ENCODE results near the gene ZNF264.

ZNF264 gene

DNA sequence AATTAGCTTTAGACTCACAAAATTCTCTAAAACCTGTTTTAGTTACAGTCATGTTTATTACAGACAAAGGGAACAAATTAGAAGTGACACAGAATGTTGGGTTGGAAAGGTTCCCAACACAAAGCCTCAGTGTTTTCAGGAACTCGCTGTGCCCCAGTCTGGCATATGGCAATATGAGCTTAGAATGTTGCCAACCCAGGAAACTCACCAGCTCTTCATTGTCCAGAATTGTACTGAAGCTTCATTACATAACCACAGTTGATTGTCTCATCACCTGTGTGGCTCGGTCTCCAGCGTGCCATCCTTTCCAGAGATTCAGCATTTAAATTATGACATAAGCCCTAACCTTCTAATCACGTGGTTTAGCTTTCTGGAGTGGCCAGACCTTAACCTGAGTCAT is 19.1 kb downstream of the ZNF264 start:
- Histone ChIP-seq H3K36me3 (ENCODE audit: control insufficient read depth, insufficient read depth, low read length) (peaks cover 44% of the 10 kb centered on the region), H3K4me3 (ENCODE audit: low read length) (no peak overlapping the region), H3K9ac (ENCODE audit: low read length) (no peak overlapping the region), H3K4me1 (ENCODE audit: control insufficient read depth, insufficient read depth, low read length) (no peaks in the 10 kb centered on the region), H3K27ac (ENCODE audit: low read depth, low read length) (no peak overlapping the region), H3K27me3 (ENCODE audit: control insufficient read depth, insufficient read depth, low read length) (no peaks in the 10 kb centered on the region)

- Histone ChIP-seq H3K36me3 (ENCODE audit: control insufficient read depth, insufficient read depth, low read length) (peaks cover 37% of the 10 kb centered on the region), H3K4me1 (ENCODE audit: control insufficient read depth, insufficient read depth, low read length) (no peaks in the 10 kb centered on the region), H3K27ac (ENCODE audit: low read depth, low read length) (no peak overlapping the region), H3K27me3 (ENCODE audit: control insufficient read depth, insufficient read depth, low read length) (no peaks in the 10 kb centered on the region), H3K4me3 (ENCODE audit: low read length) (no peak overlapping the region), H3K9ac (ENCODE audit: low read length) (no peak overlapping the region)
Measured at GRCh38 chr19:57212109-57212508, 20.8 kb downstream of the ZNF264 start.

GRCh38 chr19:57227502-57227901 is 36.2 kb downstream of the ZNF264 start:
- Histone ChIP-seq H3K36me3 (ENCODE audit: control insufficient read depth, insufficient read depth, low read length) (no peaks in the 10 kb centered on the region), H3K27me3 (ENCODE audit: control insufficient read depth, insufficient read depth, low read length) (no peaks in the 10 kb centered on the region), H3K9ac (ENCODE audit: low read length) (no peak overlapping the region), H3K27ac (ENCODE audit: low read depth, low read length) (no peak overlapping the region), H3K4me3 (ENCODE audit: low read length) (no peak overlapping the region), H3K4me1 (ENCODE audit: control insufficient read depth, insufficient read depth, low read length) (no peaks in the 10 kb centered on the region)

- H3K4me3 ChIP-seq (ENCODE audit: low read length): no peak overlapping the region
- H3K9ac ChIP-seq (ENCODE audit: low read length): no peak overlapping the region
- no peaks in the 10 kb centered on the region for H3K27me3 ChIP-seq (ENCODE audit: control insufficient read depth, insufficient read depth, low read length)
- H3K36me3 ChIP-seq (ENCODE audit: control insufficient read depth, insufficient read depth, low read length): no peaks in the 10 kb centered on the region
- no peak overlapping the region for H3K27ac ChIP-seq (ENCODE audit: low read depth, low read length)
- H3K4me1 ChIP-seq (ENCODE audit: control insufficient read depth, insufficient read depth, low read length): no peaks in the 10 kb centered on the region
Measured at GRCh38 chr19:57231686-57232085, 40.4 kb downstream of the ZNF264 start.

DNA sequence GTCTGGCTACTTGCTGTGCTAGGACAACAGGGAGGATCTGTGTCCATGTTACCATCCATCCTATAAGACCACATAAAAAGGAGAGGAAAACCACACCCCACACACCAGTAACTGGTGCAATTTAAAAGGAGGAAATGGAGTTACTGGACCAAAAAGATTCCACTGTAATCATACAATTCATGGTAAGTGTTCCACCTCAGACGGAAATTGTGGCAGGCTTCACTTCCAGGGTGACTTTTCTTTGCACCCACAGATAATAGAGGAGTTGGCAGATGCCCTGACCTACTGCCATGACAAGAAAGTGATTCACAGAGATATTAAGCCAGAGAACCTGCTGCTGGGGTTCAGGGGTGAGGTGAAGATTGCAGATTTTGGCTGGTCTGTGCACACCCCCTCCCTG is 41.9 kb downstream of the ZNF264 start:
- no peak overlapping the region for H3K27ac ChIP-seq (ENCODE audit: low read depth, low read length)
- no peaks in the 10 kb centered on the region for H3K27me3 ChIP-seq (ENCODE audit: control insufficient read depth, insufficient read depth, low read length)
- H3K4me3 ChIP-seq (ENCODE audit: low read length): no peak overlapping the region
- no peak overlapping the region for H3K9ac ChIP-seq (ENCODE audit: low read length)
- H3K4me1 ChIP-seq (ENCODE audit: control insufficient read depth, insufficient read depth, low read length): no peaks in the 10 kb centered on the region
- H3K36me3 ChIP-seq (ENCODE audit: control insufficient read depth, insufficient read depth, low read length): no peaks in the 10 kb centered on the region

DNA sequence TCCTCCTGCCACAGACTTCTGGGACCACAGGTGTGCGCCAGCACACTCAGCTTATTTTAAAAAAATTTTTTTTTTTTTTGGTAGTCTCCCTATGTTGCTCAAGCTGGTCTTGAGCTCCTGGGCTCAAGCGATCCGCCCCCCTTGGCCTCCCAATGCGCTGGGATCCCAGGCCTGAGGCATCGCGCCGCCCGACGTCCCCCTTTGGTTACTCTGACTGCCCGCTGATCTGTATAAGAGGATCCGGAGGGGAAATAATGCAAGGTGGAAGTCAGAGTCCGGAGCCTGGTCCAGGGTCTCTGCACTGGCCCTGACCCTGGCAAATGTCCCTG is 48.6 kb downstream of the ZNF264 start:
- H3K4me3 ChIP-seq (ENCODE audit: low read length): peak overlapping the region; percentile 86
- H3K36me3 ChIP-seq (ENCODE audit: control insufficient read depth, insufficient read depth, low read length): peaks cover 8% of the 10 kb centered on the region
- H3K9ac ChIP-seq (ENCODE audit: low read length): peak overlapping the region; percentile 91
- peaks cover 10% of the 10 kb centered on the region for H3K4me1 ChIP-seq (ENCODE audit: control insufficient read depth, insufficient read depth, low read length)
- H3K27ac ChIP-seq (ENCODE audit: low read depth, low read length): peak overlapping the region; percentile 93
- H3K27me3 ChIP-seq (ENCODE audit: control insufficient read depth, insufficient read depth, low read length): no peaks in the 10 kb centered on the region

GRCh38 chr19:57240311-57241090 is 49.2 kb downstream of the ZNF264 start, which contains the start of gene ZNF805:
Gene ZNF805 (plus strand): TSS chr19:57240632. CDS start chr19:57240892, 260 bp downstream.
- peak within 1 kb of the TSS; percentile 86 for H3K4me3 ChIP-seq (ENCODE audit: low read length)

DNA sequence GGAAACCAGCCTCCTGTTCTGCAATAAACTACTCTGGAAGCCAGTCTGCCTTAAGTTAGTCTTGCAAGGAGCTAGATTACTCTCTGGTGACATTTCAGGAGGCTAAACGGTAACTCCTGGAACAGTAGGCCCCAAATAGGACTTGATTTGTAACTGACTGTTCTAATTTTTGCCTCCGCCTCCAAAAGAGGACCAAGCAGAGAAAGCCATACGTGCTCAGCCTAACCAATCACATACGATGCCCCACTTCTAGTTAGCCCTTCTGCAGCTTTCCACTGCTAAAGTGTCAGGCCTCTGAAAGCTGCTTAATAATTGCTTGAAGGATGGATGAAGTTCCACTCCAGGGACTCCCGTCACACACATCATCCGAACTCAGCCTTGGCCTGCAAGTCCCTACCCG is 49.9 kb downstream of the ZNF264 start:
- H3K27ac ChIP-seq (ENCODE audit: low read depth, low read length): peak overlapping the region; percentile 93
- H3K4me3 ChIP-seq (ENCODE audit: low read length): peak overlapping the region; percentile 86
- peaks cover 12% of the 10 kb centered on the region for H3K36me3 ChIP-seq (ENCODE audit: control insufficient read depth, insufficient read depth, low read length)
- peak overlapping the region; percentile 91 for H3K9ac ChIP-seq (ENCODE audit: low read length)
- no peaks in the 10 kb centered on the region for H3K27me3 ChIP-seq (ENCODE audit: control insufficient read depth, insufficient read depth, low read length)
- H3K4me1 ChIP-seq (ENCODE audit: control insufficient read depth, insufficient read depth, low read length): peaks cover 10% of the 10 kb centered on the region

More at GRCh38 chr19:57240311-57241090, 49.2 kb downstream of the ZNF264 start, which contains the start of gene ZNF805:
- Histone ChIP-seq H3K4me1 (ENCODE audit: control insufficient read depth, insufficient read depth, low read length) (peaks cover 10% of the 10 kb centered on the region), H3K9ac (ENCODE audit: low read length) (peak within 1 kb of the TSS; percentile 91), H3K27ac (ENCODE audit: low read depth, low read length) (peak within 1 kb of the TSS; percentile 93), H3K27me3 (ENCODE audit: control insufficient read depth, insufficient read depth, low read length) (no peaks in the 10 kb centered on the region), H3K36me3 (ENCODE audit: control insufficient read depth, insufficient read depth, low read length) (peaks cover 12% of the 10 kb centered on the region)

DNA sequence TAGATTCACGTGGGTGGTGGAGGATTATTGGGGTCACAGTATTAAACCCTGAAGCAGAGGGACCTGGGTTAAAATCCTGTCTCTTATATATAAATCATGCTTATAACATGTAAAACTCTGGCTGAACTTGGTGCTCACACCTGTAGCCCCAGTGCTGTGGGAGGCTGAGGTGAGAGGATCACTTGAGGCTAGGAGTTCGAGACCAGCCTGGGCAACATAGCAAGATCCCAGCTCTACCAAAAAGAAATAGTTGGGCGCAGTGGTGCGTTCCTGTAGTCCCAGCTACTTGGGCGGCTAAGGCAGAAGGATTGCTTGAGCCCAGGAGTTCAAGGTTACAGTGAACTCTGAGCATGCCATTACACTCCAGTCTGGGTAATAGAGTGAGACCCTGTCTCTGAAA is 51.5 kb downstream of the ZNF264 start:
- Histone ChIP-seq H3K36me3 (ENCODE audit: control insufficient read depth, insufficient read depth, low read length) (peaks cover 16% of the 10 kb centered on the region), H3K27ac (ENCODE audit: low read depth, low read length) (no peak overlapping the region), H3K9ac (ENCODE audit: low read length) (no peak overlapping the region)

DNA sequence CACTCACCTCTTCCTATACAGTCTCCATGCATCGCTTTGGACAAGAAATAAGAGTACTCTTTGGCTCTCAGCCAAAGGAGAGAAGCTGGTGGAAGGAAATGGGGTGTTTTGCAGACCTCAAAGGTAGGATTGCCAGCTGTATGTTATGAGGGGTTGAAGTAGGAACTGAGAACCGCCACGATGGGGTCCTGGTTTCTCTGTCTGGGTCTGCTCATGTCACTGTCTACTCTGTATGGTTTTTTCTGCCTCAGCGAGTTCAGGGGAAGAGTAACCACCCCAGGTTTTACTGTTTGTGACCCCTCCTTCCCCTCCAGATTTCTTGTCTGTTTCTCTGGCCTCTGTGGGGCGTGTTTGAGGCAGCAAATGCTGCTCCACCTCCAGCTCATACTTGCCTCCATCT is 53.2 kb downstream of the ZNF264 start:
- Histone ChIP-seq H3K4me3 (ENCODE audit: low read length) (no peak overlapping the region), H3K9ac (ENCODE audit: low read length) (no peak overlapping the region), H3K27ac (ENCODE audit: low read depth, low read length) (no peak overlapping the region), H3K27me3 (ENCODE audit: control insufficient read depth, insufficient read depth, low read length) (no peaks in the 10 kb centered on the region), H3K4me1 (ENCODE audit: control insufficient read depth, insufficient read depth, low read length) (peaks cover 10% of the 10 kb centered on the region), H3K36me3 (ENCODE audit: control insufficient read depth, insufficient read depth, low read length) (peaks cover 24% of the 10 kb centered on the region)

More for the DNA sequence above, 51.5 kb downstream of the ZNF264 start:
- Histone ChIP-seq H3K27me3 (ENCODE audit: control insufficient read depth, insufficient read depth, low read length) (no peaks in the 10 kb centered on the region), H3K4me3 (ENCODE audit: low read length) (no peak overlapping the region), H3K4me1 (ENCODE audit: control insufficient read depth, insufficient read depth, low read length) (peaks cover 10% of the 10 kb centered on the region)

DNA sequence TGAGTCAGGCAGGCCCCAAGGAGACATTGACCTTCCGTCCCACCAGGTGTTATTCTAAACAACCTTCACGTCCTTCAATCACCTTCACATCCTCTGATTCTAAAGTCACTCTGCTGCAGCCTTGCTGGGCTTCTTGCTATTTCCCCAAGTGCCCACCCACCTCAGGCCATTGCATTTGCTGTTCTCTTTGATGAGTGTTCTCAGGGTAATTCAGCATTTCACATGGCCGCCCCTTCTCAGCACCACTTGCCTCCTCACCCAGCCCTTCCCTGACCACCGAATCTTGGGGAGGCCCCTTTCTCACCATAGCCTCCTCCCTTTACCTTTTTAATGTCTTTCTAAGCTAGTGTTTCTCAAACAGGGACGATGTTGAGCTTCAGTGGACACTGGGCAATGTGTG is 53.8 kb downstream of the ZNF264 start:
- H3K36me3 ChIP-seq (ENCODE audit: control insufficient read depth, insufficient read depth, low read length): peaks cover 24% of the 10 kb centered on the region
- no peak overlapping the region for H3K27ac ChIP-seq (ENCODE audit: low read depth, low read length)
- peaks cover 10% of the 10 kb centered on the region for H3K4me1 ChIP-seq (ENCODE audit: control insufficient read depth, insufficient read depth, low read length)
- H3K4me3 ChIP-seq (ENCODE audit: low read length): no peak overlapping the region
- H3K9ac ChIP-seq (ENCODE audit: low read length): no peak overlapping the region
- H3K27me3 ChIP-seq (ENCODE audit: control insufficient read depth, insufficient read depth, low read length): no peaks in the 10 kb centered on the region

DNA sequence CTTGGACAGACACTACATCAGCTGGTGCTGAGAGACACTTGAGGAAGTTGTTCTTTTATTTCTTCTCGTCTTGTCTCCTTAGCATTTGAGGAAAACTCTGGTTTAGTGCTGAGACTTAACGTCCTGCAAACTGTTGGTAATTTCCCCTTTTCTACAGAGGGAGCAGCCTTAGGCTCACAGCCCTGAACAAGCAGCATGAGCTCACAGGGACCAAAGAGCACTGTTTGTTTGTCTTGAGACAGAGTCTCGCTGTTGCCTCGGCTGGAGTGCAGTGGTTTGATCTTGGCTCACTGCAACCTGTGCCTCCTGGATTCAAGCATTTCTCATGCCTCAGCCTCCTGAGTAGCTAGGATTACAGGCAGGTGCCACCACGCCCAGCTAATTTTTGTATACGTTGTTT is 54.7 kb downstream of the ZNF264 start:
- Histone ChIP-seq H3K4me1 (ENCODE audit: control insufficient read depth, insufficient read depth, low read length) (peaks cover 10% of the 10 kb centered on the region), H3K4me3 (ENCODE audit: low read length) (no peak overlapping the region), H3K27me3 (ENCODE audit: control insufficient read depth, insufficient read depth, low read length) (no peaks in the 10 kb centered on the region), H3K9ac (ENCODE audit: low read length) (no peak overlapping the region), H3K27ac (ENCODE audit: low read depth, low read length) (no peak overlapping the region), H3K36me3 (ENCODE audit: control insufficient read depth, insufficient read depth, low read length) (peaks cover 24% of the 10 kb centered on the region)

DNA sequence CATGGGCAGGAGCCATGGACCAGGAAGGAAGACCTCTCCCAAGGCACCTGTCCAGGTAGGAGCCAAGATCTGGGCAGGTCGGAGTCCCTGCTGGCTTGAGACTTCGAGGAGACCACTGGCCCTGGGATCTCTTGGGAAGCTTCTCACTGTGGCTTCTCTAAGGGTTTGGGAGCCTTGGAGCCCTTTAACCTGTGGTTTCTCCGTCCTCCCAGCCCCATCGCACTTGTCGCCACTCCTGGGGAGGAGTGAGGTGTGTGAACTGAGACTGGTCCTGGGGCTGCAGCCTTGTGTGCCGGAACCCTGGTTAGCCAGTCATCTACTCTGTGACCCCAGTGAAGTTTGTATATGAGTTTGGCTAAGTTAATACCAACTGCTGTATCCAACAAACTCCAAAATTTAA is 57.3 kb downstream of the ZNF264 start:
- no peaks in the 10 kb centered on the region for H3K27me3 ChIP-seq (ENCODE audit: control insufficient read depth, insufficient read depth, low read length)
- peaks cover 38% of the 10 kb centered on the region for H3K36me3 ChIP-seq (ENCODE audit: control insufficient read depth, insufficient read depth, low read length)
- no peak overlapping the region for H3K9ac ChIP-seq (ENCODE audit: low read length)
- H3K4me1 ChIP-seq (ENCODE audit: control insufficient read depth, insufficient read depth, low read length): no peaks in the 10 kb centered on the region
- no peak overlapping the region for H3K27ac ChIP-seq (ENCODE audit: low read depth, low read length)
- H3K4me3 ChIP-seq (ENCODE audit: low read length): no peak overlapping the region

All from rectal smooth muscle tissue (tissue), 1 donor.